ENCODE data around the gene BLTP2.
"Not testable (repeated sequence)": the region's sequence is repeated elsewhere in the genome, so short reads cannot be mapped to it uniquely, and the experiment has no call there.

Gene BLTP2

GRCh38 chr17:28644787-28645575, at the start of gene BLTP2:
Gene BLTP2 (minus strand): TSS chr17:28645158. CDS start chr17:28645056, 102 bp downstream.
- peak within 1 kb of the TSS; percentile 97 for H3K4me3 ChIP-seq (ENCODE audit: low read depth, low read length)

DNA sequence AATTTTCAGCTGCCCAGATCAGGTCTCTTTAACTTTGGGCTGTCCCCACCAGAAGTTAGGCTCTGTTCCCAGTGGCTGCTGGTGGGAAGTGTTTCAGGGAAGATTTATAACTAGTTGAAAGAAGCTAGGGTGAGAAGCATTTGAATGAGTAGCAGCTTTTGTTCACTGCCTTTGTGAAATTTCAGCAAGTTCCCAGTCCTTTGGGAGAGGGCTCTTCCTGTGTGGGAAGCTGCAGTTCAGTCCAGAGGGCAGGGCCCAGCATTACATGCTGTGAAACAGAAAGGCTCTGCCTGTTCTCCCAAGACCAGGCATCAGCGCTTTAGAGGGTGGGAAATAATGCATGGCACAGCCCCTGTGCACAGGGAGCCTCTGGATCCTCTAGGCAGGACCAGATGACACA, 48.9 kb upstream of the BLTP2 start:
- no peak overlapping the region for H3K4me3 ChIP-seq (ENCODE audit: low read depth, low read length)

GRCh38 chr17:28689011-28689410, 44.1 kb upstream of the BLTP2 start:
- H3K4me3 ChIP-seq (ENCODE audit: low read depth, low read length), result no peak overlapping the region

- H3K4me3 ChIP-seq (ENCODE audit: low read depth, low read length), result no peak overlapping the region
Measured at GRCh38 chr17:28688481-28688880, 43.5 kb upstream of the BLTP2 start.

DNA sequence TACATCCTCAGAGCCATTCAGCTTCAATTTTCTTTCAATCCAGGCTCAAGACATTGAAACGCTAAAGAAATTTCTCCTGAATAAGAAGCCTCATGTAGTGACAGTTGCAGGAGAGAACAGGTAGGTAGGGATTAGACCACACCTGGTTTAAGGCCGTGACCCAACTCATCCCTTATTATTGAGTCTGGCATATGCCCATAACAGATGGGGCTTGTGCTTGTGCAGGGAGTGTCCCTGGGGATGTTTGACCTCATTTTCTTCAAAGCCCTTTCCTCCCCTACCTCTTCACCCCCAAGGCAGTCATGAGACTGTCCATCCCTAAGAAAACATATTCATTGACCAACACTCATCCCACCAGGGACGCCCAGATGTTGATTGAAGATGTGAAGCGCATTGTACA, 41.3 kb upstream of the BLTP2 start:
- H3K4me3 ChIP-seq (ENCODE audit: low read depth, low read length), result no peak overlapping the region

- no peak overlapping the region for H3K4me3 ChIP-seq (ENCODE audit: low read depth, low read length)
Measured at GRCh38 chr17:28685366-28685765, 40.4 kb upstream of the BLTP2 start.

DNA sequence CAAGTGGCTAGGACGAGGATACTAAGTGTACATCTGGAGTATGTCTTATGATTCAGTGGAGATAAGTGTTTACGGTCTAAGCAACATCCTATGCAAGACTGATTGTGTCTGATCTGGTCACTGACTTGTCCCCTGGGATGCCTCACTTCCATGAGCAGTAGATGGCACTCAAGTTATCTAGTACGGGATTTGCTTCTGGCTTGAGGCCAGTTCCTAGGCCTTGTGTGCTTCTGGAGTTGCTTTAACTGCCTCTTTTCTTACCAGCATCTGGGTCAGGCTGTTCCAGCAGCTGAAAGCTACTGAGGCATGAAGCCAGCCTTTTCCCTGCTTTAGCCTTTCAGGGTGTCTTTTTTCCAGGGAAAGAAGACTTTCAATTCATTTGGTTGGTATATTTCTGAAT, 40.0 kb upstream of the BLTP2 start:
- H3K4me3 ChIP-seq (ENCODE audit: low read depth, low read length), result no peak overlapping the region

- H3K4me3 ChIP-seq (ENCODE audit: low read depth, low read length), result no peak overlapping the region
Measured at GRCh38 chr17:28682655-28683054, 37.7 kb upstream of the BLTP2 start.

- H3K4me3 ChIP-seq (ENCODE audit: low read depth, low read length), result no peak overlapping the region
Measured at GRCh38 chr17:28675980-28676379, 31.0 kb upstream of the BLTP2 start.

- H3K4me3 ChIP-seq (ENCODE audit: low read depth, low read length), result no peak overlapping the region
Measured at GRCh38 chr17:28675490-28675889, 30.5 kb upstream of the BLTP2 start.

- no peak overlapping the region for H3K4me3 ChIP-seq (ENCODE audit: low read depth, low read length)
Measured at GRCh38 chr17:28669918-28670317, 25.0 kb upstream of the BLTP2 start.

DNA sequence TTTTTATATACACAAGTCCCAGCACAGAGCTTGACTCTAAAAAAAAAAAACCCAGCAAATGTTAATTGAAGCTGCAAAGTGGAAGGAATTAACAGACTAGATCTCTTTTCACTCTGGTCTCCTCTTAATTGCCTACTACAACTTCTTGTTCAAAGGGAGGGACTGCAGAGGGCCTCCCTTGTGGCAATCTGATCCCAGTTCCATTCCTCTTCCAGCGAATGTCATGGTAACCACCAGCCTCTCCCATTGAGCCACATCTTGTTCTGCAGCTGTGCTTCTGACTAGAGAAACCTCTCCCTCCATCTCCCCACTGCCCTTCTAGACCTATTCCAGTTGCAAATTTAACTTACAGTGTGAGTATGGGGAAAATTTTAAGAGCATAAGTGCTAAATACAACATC, 22.9 kb upstream of the BLTP2 start:
- H3K4me3 ChIP-seq (ENCODE audit: low read depth, low read length), result no peak overlapping the region

DNA sequence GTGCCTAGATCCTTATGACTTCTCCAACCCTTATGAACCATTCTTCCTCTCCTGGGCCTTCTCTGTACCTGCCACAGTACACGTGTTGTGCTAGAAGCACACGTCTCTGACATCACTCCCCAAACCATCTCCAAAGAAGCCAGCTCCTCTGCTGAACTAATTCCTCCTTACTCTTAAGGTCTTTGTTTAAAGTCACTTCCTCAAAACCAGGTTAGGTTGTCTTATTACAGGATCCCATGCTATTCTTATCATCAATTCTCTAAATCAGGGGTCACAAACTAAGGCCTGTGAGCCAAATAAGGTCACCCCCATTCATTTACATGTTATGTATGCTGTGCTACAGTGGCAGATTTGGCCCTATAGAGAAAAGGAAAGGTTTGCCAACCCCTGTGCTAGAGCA, 21.0 kb upstream of the BLTP2 start:
- no peak overlapping the region for H3K4me3 ChIP-seq (ENCODE audit: low read depth, low read length)

DNA sequence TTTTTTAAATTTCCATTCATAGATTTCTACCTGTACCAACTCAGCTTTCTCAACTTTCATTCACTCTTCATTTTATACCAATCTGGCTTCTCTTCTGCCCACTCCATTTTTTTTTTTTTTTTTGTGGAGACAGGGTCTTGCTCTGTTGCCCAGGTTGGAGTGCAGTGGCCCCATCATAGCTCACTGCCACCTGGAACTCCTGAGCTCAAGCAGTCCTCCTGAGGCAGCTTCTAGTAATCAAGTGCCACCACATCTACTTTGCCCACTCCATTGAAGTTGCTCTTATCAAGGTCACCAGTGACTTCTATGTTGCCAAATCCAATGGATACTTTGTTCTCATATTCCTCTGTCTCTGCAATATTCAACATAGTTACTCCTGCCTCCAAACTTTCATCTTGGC, 18.8 kb upstream of the BLTP2 start:
- H3K4me3 ChIP-seq (ENCODE audit: low read depth, low read length), result no peak overlapping the region

DNA sequence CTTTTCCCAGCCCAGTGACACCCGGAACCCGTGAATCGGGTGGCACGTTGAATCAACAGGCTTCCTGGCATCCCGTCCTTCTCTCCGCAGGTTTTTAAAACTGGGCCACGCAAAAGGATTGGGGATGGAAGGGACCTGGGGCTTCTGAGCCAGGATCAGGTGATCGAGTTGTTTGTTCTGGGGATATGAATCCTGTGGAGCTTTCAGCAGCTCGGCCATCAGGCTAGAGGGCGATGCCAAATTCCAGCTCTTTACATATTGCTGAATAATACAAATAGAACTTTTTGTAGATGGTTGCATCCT, 17.5 kb upstream of the BLTP2 start:
- H3K4me3 ChIP-seq (ENCODE audit: low read depth, low read length), result peak overlapping the region; percentile 97

GRCh38 chr17:28661635-28662526, 16.9 kb upstream of the BLTP2 start, which contains the start of the genes SDF2 and SUPT6H:
Gene SDF2 (minus strand): TSS chr17:28661906. CDS start chr17:28661876, 30 bp downstream.
Gene SUPT6H (plus strand): TSS chr17:28662205. CDS start chr17:28673402, 11,197 bp downstream.
- H3K4me3 ChIP-seq (ENCODE audit: low read depth, low read length), result peak within 1 kb of the TSS; percentile 97

- not testable (repeated sequence) for H3K4me3 ChIP-seq (ENCODE audit: low read depth, low read length)
Measured at GRCh38 chr17:28659497-28659881, 14.5 kb upstream of the BLTP2 start.

DNA sequence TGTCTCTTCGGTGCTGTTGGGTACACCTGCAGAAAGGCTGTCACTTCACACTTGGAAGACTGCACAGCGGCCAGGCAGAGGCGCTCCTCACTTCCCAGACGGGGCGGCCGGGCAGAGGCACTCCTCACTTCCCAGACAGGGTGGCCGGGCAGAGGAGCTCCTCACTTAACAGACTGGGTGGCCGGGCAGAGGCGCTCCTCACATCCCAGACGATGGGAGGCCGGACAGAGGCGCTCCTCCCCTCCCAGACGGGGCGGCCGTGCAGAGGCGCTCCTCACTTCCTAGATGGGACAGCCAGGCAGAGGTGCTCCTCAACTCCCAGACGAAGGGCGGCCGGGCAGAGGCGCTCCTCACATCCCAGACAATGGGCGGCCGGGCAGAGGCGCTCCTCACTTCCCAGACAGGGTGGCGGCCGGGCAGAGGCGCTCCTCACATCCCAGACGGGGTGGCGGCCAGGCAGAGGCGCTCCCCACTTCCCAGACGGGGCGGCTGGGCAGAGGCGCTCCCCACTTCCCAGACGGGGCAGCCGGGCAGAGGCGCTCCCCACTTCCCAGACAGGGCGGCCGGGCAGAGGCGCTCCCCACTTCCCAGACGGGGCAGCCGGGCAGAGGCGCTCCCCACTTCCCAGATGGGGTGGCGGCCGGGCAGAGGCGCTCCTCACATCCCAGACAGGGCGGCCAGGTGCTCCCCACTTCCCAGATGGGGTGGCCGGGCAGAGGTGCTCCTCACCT, 14.0 kb upstream of the BLTP2 start:
- not testable (repeated sequence) for H3K4me3 ChIP-seq (ENCODE audit: low read depth, low read length)

- not testable (repeated sequence) for H3K4me3 ChIP-seq (ENCODE audit: low read depth, low read length)
Measured at GRCh38 chr17:28658342-28658741, 13.4 kb upstream of the BLTP2 start.

DNA sequence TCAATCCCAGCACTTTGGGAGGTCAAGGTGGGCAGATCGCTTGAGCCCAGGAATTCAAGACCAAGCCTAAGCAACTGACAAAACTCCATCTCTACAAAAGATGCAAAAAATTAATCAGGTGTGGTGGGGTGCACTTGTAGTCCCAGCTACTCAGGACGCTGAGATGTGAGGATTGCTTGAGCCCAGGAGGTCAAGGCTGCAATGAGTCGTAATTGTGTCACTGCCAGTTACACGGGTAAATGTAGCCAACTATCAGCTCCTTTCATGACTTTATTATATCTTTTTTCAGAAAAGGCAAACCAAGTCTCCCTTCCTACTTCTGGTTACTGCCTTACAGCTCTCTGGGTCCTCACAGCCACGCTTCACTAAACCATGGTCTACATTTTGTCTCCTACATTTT, 12.8 kb upstream of the BLTP2 start:
- no peak overlapping the region for H3K4me3 ChIP-seq (ENCODE audit: low read depth, low read length)

GRCh38 chr17:28655160-28655559, 10.2 kb upstream of the BLTP2 start:
- H3K4me3 ChIP-seq (ENCODE audit: low read depth, low read length), result no peak overlapping the region

Measured in iPS-11a (cell line).